GM19397 (cell line): ENCODE results near the gene OR7A5.
"Not testable (repeated sequence)": the region's sequence is repeated elsewhere in the genome, so short reads cannot be mapped to it uniquely, and the experiment has no call there.

Experiments
- ATAC-seq: cut with Tn5 transposase; IDR thresholded peaks from one replicate; pipeline ENCODE4 v1.9.1; 2021; ENCODE audit warnings: mild to moderate bottlenecking, moderate library complexity; ENCODE audit not compliant: unreplicated experiment

OR7A5 gene

GRCh38 chr19:14785102-14785793 lies 49.7 kb downstream of the OR7A5 start:
- not testable (repeated sequence) for ATAC-seq

- ATAC-seq = not testable (repeated sequence)
Measured at GRCh38 chr19:14784730-14785101, 50.3 kb downstream of the OR7A5 start.

- ATAC-seq = not testable (repeated sequence)
Measured at GRCh38 chr19:14783410-14783998, 51.5 kb downstream of the OR7A5 start.

GRCh38 chr19:14782626-14783409 lies 52.2 kb downstream of the OR7A5 start:
- ATAC-seq = no peak

- not testable (repeated sequence) for ATAC-seq
Measured at GRCh38 chr19:14781713-14782536, 53.1 kb downstream of the OR7A5 start.

- not testable (repeated sequence) for ATAC-seq
Measured at GRCh38 chr19:14780622-14781225, 54.3 kb downstream of the OR7A5 start.

GRCh38 chr19:14779151-14779550 lies 55.8 kb downstream of the OR7A5 start:
- no peak for ATAC-seq

GRCh38 chr19:14778110-14778845 lies 56.7 kb downstream of the OR7A5 start, which contains the start of gene ADGRE2:
Gene ADGRE2, minus strand, starts transcription at chr19:14778560. Its CDS starts 1,804 bp downstream, at chr19:14776756.
- not testable (repeated sequence) for ATAC-seq

GRCh38 chr19:14777645-14778044 lies 57.3 kb downstream of the OR7A5 start:
- not testable (repeated sequence) for ATAC-seq
